ENCODE data around the gene POLA1. TPM values are rescaled to one million over a fixed set of nuclear protein-coding genes. Genes with fewer than 3 reads are reported as not detected.

POLA1 gene
- total RNA-seq, 1 experiment from 2014 or later: 32.8 TPM

DNA sequence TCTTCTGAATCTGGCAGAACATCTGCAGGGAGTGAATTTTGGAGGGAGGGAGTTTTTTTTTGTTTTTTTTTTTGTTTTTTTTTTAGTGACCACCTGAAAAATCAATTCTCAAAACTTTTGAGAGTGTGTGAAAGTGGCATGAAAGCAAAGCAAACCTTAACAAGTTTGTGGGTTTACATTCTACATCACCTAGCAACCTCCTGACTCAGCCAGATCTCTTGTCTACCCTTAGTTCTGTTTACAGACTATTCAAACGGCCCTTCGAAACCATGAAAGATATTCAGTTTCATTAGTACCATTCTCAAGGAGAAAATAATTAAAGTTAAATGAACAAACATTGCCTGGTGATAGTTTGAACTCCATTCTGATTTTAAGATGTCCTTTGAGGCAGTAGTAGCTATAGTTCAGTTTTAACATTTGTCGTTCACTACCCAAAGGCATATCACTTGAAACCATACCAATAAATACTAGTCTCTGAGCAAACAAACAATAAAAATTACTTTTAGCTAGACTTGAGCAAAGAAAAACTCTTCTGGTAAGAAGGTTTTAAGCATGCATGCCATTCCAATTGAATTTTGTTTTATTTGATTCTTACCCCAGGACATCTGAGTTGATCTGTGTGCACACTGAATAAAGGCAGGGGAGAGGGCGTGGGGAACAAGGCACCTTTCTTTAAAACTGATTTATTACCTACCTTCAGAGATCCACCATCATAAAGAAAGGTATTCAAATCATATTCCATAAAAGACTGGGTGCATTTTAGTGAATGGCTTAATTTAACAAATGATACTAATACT lies 184.3 kb downstream of the POLA1 start:
- peak; percentile 61 for DNase-seq (ENCODE audit: low read depth)

DNA sequence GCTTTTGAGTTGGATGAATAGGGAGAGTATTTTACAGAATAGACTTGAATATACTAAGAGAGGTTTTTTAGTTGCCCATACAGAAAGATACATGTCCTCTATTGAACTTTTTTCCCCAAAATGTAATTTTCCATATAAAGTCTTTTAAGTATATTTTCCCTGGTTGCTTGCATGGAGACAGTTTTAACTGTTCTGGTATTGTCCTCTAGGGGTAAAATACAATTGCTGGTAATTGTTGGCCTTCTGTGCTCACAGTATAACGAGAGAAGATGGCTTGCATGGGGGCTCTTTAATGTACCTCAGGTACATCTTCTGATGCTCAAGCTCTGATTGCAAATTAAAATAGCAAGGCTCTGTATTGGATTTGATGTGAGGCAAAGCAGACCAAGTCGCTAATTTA lies 186.0 kb downstream of the POLA1 start:
- DNase-seq (ENCODE audit: low read depth): no peak

DNA sequence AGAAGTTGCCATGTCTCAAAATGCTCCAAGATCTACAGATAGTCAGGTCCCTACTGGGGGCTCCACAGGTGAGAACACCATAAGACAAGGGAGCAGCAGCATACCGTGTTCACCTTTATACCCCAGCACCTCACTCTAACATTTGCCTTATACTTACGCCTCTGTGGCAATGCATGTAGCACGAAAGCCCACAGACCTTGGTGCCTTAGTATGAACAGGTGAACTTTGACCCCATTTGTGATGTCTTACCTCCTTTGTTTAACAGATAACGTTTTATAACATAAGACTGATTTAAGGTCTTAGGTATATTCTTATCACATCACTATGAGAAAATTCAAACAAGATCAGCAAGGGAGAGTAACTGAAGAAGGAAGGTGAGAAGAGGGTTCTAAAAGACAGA lies 193.2 kb downstream of the POLA1 start:
- DNase-seq (ENCODE audit: low read depth): no peak

DNA sequence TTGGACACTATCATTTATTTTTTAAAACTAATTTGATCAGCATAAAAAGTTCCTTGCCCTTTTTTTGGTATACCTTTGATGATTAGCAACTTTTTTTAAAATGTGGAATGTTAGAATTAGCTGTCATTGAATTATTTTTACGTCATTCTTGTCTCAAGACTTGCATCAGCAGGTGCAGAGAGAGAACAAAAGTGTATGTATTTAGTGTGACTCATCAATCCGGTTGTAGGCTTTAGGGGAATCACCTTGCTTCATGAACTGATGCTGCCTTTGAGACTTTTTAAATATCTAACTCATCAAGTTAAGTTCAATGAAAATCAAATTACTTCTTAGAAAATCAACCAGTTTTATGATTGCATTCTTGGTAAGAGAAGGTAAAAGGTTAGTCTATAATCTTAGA lies 197.0 kb downstream of the POLA1 start:
- no peak for DNase-seq (ENCODE audit: low read depth)

DNA sequence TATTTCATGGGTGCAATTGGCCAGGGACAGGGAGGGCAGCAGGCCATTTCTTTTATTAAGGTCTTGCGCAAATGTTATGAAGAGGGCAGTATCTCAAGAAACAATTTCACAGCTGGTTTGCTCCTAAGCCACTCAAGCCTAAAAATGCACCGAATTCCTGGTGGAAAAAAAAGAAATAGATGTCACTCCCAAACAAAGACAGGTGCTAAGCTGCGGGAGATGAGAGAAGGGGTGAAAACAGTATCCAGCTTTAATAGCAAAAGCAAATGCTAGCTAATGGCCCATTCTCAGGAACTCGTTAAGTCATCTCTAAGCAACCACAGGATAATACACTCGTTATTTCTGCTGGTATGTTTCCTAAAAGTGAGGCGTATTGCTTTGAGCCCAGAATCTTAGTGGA lies 205.7 kb downstream of the POLA1 start:
- no peak for DNase-seq (ENCODE audit: low read depth)

DNA sequence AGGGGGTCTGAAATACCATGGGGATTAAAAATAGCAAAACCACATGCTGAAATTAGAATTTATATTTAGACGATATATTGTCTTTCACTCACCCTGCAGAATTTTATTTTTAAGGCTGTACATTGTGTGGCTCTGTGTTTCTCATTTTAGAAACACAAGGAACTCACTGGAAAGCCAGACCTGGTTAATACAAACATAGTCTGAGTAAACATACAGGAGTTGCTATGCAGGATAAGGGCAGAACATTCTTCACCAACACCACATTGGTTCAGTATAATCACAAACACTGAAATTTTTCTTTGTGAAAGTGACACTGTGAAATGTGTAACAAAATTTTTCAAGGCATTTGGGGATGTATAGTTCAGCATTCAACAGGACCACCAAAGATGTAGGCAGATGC lies 206.5 kb downstream of the POLA1 start:
- DNase-seq (ENCODE audit: low read depth): no peak

DNA sequence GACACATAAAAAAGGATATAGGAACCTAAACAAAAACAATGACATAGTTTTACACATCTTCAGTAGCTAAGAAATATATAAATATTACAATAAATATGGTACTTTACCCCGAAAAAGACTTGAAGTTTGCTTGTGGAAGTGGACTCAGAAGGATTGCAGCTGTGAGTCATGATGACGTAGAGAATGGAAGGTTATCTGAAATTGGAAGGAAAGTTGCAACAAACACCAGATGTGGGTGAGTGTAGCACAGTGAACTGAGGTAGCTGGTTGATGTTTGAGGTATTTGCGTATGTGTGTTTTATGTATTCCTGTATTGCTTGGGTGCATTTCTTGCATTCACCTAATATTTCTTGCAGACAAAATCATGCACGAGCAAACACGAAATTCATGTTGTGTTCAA lies 209.1 kb downstream of the POLA1 start:
- DNase-seq (ENCODE audit: low read depth): peak; percentile 15

DNA sequence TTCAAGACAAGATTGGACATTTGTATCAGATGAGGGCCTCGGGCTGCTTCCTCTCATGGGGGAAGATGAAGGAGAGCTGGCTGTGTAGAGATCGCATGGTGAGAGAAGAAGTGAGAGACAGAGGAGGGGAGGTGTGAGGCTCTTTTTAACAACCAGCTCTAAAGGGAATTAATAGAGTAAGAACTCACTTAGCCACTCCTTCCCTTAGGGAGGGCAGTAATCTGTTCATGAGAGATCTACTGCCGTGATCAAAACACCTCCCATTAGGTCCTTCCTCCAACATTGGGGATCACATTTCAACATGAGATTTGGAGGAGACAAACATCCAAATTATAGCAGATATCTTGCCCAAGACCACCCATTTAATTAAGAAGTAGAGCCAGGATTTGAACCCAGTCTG lies 225.0 kb downstream of the POLA1 start:
- DNase-seq (ENCODE audit: low read depth): no peak

DNA sequence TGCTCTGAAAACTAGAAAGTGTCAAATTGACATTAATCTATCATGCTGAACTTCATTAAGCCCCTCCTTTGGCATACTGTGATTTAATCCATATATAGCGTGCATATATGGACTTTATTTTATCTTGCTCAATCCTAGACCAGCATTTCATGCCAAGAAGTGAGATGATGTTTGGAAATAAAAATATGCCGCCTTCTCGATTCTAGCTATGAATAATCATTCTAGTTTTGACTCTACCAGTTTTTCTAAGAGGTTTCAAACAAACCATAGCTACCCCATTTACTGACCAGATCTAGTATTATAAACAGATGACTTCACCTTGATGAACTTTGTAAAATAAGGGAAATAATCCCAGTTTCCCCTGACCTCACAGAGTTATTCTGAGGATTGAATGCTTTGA lies 227.1 kb downstream of the POLA1 start:
- no peak for DNase-seq (ENCODE audit: low read depth)

DNA sequence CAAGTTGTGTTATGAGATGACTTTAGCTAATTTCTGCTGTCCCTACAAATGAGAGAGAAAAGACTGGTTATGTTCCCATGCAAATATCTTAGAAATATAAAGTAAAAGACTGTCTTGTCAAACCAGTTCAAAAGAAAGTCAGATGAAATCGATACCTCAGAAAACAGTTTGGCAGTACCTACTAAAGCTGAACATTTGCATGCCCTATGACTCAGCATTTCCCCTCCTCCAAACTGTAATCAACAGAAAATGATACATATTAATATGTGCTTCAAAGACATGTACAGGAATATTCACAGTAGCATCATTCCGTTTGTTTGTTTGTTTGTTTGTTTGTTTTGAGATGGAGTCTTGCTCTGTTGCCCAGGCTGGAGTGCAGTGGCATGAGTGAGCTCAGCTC lies 231.7 kb downstream of the POLA1 start:
- DNase-seq (ENCODE audit: low read depth): peak; percentile 2

DNA sequence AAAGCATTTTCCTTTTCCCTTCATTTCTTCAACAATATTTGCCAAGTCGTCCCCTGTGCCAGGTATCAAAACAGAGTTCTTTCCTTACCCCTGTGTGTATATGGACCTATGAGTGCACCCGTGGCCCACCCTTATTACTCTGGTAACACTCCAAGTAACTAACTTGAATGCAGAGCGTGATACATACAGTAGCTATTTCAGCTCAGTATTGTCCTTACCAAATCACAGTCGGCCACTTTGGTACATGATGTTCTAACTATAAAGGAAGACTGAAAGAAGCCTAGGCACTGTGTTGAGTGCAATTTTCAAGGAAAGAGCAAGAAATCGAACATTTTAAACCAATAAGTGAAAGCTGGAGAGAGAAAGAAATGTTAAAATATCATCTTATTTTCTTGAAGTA lies 233.7 kb downstream of the POLA1 start:
- no peak for DNase-seq (ENCODE audit: low read depth)

DNA sequence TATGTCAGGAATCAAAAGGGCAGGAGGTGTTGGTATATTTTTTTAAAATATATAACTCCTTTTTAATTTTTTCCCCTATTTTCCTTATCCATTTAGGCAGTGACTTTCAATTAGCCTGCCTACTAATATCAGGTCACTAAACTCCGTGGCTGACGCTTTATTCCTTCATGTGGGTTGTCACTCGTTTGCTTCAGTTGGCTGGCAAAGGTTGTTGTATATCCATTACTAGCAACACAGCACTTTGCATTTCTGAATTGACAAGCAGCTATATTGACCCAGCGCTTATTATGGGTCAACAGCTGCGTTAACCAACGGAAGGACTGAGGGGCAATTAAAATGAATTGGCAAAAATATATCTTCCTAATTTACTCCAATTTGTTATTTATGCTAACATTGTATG lies 234.4 kb downstream of the POLA1 start:
- no peak for DNase-seq (ENCODE audit: low read depth)

DNA sequence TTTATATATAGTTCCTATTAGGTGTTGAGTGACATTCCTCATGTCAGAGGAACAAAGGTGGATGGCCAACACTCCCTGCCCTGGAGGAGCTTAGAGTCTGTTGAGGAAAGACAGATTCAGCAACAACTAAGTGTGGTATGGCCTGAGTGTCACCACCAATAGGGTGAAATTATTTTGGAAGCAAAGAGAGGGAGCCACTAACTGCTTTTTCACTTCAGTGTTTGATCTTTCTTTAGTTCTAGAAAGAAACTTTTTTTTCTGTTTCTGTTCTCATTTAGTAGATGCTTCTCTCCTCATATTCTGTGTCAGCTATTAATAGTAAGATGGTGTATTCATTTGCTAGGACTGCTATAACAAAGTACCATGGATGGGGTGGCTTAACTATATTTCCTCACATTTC lies 240.6 kb downstream of the POLA1 start:
- no peak for DNase-seq (ENCODE audit: low read depth)

DNA sequence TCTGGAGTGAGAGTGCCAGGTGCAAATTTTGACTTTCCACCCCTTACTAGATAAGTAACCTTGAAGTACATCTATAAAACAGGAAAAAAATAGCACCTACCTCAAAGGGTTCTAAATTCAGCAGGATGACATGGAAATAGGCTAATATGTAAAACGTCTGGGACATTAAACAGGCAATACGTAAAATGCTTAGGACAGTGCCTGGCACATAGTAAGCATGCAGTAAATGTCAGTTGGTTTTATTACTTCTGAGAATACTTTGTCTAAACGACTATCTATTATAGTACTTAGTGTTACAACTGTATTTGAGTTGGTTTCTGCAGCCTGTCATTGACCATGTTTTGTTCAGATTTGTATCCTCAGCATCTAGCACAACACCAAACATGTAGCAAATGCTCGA lies 251.3 kb downstream of the POLA1 start:
- no peak for DNase-seq (ENCODE audit: low read depth)

DNA sequence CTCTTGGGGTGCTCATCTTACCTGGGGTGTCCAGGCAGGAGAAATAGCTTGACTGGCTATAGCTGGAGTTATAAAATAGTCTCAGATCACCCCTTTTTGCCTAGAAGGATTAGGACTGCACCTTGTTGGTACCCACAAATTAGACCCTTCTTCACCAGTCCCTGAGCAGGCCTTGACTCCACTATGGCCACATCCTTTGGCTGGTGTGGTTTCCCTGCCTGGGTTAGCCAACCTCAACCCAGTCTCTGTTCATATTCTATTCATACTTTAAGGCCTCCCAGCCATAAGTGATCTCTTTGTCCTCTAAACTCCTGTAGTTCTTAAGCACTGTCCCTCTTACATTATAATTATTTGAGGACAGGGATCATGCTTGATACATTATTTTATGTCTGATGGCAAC lies 252.7 kb downstream of the POLA1 start:
- DNase-seq (ENCODE audit: low read depth): no peak

DNA sequence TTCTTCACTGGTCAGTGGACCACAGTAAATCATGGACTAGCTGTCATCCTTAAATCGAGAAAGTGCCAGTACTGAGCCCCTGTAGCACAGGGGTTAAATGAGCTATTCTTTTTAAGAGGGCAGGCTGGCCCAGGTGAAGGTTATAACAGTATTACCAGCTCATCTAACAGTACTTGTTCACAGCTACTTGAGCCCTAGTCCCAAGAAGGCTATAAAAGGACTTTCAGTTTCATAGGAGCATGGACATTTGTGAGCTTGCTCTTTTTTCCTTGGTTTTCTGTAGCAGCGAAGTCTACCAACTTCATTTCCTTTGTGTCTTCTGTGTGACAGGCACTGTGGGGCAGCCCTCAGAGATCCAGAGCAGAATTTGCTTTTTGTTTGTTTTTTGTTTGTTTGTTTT lies 261.0 kb downstream of the POLA1 start:
- no peak for DNase-seq (ENCODE audit: low read depth)

DNA sequence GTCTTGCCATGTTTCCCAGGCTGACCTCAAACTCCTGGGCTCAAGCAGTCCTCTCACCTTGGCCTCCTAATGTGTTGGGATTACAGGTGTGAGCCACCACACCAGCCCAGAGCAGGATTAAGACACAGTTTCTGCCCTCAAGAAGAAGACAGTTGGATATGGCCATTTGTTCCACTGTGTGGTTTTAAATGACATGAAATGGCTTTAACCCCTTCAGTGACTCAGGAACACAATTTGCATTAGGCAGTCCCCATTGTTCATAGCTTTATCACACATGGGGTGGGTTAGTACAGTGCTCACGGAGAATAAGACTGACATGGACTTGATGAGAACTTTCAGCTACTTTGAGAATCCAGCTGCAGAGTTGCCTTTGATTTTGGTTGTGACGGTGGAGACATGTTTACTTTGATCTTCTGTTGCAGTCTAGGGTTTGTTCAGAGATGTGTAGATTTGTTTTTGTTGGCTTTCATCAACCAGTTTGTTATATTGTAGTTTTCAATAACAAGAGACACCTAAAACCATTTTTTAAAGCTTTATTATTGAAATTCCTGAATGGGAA lies 261.7 kb downstream of the POLA1 start:
- no peak for DNase-seq (ENCODE audit: low read depth)

DNA sequence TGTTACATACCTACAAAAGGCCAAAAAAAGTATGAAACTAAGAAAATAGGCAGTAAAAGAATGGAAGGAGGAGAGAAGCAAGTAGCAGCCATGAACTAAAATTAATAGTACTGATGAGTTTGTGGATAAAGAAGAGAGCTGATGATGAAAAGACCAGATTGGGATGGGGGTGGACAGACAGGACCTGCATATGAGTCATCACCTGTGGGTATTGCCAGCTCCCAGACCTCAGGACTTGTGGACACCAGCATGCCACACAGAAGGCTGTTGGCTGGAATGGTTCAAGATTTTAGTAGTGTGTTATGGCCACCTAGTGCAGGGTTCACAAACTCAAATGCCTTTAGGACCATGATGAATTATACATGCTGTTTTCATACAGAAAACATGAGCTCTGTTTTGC lies 263.1 kb downstream of the POLA1 start:
- DNase-seq (ENCODE audit: low read depth): peak; percentile 70

DNA sequence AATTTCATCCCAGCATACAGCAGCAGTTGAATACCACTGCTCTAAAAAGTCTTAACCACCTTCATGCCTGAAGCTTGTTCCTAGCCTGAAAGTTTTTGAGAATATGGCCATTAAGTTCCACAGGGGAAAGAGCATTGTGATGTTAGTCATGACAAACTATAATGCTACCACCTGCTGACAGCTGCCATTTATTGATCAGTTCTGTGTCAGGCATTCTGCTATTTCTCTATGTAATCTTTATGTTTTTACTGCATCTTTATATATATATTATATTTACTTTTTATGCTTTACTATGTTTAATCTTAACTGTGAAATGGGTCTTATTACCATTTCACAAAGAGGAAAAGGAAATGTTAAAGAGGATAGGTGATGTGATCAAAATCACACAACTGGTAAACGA lies 268.1 kb downstream of the POLA1 start:
- no peak for DNase-seq (ENCODE audit: low read depth)

DNA sequence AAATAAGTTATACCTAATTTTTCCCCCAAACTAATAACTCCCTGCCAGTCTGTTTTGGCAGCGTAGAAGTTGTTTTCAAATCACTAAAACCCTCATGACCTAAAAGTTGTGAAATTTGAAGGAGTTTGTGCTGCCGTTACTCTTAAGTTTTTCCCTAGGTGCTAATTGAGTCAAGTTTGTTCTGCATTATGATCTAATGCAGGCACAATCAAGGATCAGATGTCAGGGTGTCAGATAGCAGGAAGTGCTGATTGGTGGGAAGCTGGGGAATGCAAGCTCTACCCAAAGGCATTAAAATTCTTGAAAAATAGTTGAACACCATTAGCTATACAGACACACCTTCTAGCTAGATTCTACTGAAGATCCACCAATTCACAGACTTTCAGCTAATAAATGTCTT lies 270.1 kb downstream of the POLA1 start:
- no peak for DNase-seq (ENCODE audit: low read depth)

DNA sequence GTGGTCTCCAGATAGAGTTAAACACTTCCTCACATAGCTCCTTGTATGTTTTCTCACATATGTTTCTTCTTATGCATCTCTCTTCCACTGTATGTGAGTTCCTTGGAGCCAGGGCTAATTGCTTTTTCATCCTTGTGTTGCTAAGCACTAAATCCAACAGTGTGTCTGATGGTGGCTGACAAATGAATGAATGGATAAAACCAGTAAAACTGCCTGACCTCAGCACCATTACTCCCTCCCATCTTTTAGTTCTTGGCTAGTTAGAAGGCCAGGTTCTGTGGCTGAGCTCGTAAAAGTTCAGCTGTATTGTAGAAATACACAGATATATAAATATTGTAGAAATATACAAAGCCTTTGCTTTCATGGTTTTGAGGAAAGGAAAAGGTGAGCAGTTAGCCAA lies 271.7 kb downstream of the POLA1 start:
- no peak for DNase-seq (ENCODE audit: low read depth)

DNA sequence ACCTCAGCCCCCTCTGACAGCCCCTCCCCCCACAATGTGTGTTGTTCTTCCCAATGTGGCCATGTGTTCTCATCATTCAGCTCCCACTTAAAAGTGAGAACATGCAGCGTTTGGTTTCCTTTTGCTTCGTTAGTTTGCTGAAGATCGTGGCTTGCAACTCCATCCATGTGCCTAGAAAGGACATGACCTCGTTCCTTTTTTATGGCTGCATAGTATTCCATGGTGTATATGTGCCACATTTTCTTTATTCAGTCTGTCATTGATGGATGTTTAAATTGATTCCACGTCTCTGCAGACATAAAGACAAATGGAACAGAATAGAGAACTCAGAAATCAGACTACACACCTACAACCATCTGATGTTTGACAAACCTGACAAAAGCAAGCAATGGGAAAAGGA lies 276.1 kb downstream of the POLA1 start:
- DNase-seq (ENCODE audit: low read depth): no peak

DNA sequence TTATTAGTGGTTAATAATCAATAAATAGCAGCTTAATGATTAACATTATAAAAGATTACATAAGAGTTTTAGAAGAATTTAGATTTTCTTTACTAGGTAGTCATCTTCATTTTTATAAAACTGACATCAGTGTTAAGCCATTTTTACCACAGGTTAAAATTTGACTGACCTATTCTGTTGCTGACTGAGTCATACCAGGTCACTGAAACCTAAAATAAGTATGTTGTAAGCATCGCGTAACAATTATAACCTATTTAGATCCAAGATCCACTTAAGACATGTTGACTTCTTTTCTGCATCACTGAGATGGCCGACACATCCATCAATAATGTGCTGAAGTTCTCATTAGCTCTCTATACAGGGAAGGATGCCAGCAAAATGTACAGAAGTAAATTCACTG lies 285.4 kb downstream of the POLA1 start:
- no peak for DNase-seq (ENCODE audit: low read depth)

DNA sequence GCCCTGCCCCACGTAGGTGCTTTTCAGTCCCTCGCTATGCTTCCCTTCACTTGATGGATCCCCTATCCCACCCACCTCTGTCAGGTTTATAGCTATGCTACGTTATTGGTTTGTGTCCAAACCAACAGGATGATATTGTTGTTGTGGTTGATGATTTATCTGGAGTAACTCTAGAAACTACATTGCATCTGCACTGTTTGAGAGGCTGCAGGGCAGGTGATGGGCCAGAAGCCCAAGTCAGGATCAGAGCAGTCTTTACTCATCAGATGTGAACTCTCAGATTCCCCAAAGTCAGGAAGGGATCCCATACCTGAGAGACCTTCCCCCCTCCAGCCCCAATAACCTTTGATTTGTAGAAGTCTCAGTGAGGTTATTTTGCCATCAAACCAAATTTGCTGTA lies 287.3 kb downstream of the POLA1 start:
- DNase-seq (ENCODE audit: low read depth): no peak

Data from M059J (cell line).